Stimulated activated CD4-positive, alpha-beta T cell treated with anti-CD3 and anti-CD28 coated beads, Interleukin-1b, Interleukin-23, amount 100 ng/mL, for 24 hours (primary cell): ENCODE measurements around the gene TOP1.

Source experiments
- DNase-seq, 4 experiments: peaks; one replicate each; pipeline ENCODE4 v3.0.0-alpha.2; 2020; ENCODE audit warnings: low read depth in 4 of 4, low spot score in 1 of 4

Gene TOP1

GRCh38 chr20:41035207-41035606 is 6.6 kb downstream of the TOP1 start:
- no peak for DNase-seq

DNA sequence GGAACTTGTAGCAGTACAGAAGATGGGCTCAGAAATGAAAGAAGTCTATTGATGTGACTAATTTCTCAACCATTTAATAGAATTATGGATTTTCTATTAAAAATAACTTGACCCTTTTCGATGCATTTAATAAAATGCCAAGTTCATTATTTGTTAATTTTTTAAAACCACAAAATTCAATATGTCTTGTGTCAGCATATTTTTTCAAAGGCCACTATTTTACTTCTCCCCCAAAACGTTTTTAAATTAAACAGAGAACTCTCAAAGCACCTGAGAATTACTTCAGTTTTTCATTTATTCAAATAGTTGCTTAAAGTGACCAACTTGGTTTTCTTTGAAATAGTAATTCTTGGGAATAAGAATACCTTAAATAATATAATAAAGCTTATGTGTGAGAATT is 8.6 kb downstream of the TOP1 start:
- DNase-seq, result no peak

GRCh38 chr20:41038149-41038877 is 9.7 kb downstream of the TOP1 start:
- no peak for DNase-seq

DNA sequence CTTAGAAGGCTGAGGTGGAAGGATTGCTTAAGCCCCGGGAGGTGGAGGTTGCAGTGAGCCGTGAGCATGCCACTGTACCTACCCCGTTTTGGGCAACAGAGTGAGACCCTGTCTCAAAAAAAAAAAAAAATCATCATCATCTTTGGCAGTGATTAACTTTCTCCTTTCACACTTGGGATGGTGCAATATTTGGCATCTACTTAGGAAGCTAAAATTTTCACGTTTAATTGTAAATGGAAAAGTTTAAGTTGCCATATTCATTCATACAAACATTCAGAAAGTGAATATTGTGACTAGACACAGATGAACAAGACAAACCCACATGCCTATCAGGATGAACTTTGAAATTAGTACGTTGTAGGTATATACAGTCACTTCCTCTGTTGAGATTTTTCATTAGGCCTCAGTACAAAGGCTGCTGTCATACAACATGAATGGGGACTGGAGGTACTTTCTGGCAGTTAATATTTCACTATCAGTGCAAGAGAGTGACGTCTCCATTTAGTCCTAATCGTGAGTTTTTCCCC is 10.3 kb downstream of the TOP1 start:
- no peak for DNase-seq

- DNase-seq, result no peak
Observed at GRCh38 chr20:41040855-41041254, 12.2 kb downstream of the TOP1 start.

DNA sequence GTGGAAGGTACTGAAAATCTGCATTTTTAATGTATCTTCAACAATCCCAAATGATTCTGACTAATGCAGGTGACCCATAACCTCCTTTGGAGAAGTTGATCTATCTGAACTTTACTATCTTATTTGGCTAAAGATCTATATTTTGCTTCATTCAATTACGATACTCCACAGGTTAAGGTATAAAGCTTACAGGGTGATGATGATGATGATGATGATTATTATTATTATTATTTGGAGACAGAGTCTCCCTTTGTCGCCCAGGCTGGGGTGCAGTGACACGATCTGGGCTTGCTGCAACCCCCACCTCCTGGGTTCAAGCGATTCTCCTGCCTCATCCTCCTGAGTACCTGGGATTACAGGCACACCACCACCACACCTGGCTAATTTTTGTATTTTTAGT is 13.1 kb downstream of the TOP1 start:
- DNase-seq, result no peak

- no peak for DNase-seq
Observed at GRCh38 chr20:41044409-41045062, 15.9 kb downstream of the TOP1 start.

DNA sequence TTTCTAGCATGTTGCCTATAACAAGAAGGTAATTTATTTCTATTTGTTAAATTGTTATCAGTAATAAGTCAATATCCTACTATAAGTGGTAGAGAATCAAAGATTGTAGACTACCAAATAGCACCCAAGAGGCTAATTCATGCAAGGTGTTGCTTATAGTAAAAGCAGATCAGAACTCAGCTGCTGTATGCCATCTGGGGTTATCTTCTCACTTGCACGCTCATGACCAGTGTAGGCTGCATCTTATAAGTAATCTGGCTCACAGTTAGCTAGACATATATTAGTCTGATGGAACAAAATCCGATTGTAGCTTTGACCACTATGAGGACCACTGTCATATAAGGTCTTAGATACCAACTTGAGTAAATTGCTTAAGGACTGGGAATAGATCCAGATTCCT is 17.0 kb downstream of the TOP1 start:
- no peak for DNase-seq

DNA sequence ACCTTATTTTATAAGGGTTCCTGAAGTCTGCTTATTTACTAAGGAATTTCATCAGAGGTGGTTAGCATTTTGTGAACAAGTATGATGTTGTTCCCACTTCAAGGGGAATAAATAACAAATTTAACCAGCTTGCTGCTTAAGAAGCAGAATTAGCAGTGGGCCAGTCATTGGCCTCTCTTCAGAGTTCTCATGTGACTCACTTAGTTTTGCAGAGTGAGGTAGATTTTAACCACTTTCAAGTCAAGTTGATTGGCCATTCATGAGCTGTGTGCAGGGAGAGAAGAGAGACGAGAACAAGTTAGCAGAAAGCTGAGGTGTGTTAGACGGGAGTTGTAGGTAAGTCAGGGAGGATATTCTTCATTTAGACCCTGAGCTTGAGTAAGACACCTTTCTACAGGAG is 18.1 kb downstream of the TOP1 start:
- no peak for DNase-seq

DNA sequence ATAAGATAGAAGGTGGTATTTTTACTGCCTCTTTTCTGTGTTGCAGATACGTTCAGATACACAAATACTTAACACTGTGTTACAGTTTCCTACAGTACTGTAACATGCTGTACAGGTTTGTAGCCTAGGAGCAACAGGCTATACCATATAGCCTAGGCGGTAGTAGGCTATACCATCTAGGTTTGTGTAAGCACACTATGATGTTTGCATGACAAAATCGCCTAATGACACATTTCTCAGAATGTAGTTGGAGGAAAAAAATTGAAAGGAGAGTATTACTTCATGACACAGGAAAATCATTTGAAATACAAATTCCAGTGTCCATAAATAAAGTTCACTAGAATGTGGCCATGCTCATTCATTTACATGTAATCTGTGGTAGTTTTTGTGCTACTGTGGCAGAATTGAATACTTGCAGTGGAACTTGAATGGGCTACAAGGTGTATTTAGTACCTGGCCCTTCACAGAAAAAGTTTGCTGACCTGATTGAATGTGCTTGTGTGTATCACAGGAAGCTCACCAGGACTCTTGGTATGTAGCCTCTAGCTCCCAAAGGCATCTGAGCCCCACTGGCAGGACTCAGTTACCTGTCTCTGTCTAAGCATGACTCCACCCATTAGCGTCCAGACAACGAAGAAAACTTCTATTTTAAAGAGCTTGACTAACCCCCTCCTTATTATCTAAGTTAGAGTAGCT is 18.8 kb downstream of the TOP1 start:
- DNase-seq, result no peak

GRCh38 chr20:41047975-41048305 is 19.3 kb downstream of the TOP1 start:
- no peak for DNase-seq

DNA sequence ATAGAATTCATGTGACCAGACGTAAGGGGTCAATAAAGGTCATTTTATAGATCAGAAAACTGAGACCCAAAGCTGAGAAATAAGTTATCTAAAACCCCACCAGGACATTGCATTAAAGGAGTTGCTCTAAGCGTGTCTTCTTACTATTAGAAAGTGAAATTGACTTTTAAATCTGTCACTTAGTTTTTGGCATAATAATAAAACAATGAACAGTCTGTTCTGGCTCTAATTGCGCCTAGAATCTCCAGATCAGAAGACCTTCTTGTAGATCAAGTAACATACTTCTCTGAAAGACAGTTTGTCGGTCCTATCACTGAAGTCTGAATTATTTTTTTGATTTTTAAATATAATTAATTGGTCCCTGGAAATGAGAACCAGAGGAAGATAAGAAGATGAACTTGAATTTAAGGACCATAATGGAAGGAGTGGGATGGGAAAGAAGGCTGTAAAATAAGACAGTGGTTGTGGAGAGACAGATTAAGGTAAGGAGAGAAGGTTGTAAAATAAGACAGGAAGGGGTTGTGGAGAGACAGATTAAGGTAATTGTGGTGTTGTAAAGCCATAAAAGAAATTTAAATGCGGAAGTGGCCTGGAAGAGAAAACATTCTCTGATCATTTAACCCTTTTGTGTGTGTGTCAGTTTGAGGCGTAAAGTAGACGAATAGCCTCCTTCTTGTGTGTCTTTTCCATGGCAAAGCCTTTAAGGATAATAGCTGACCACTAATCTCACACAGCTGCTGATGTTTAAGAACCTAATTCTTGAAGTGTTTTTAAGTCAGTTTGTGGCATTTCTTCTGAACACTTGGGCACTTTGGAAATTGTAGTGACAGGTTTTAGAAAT is 20.1 kb downstream of the TOP1 start:
- no peak for DNase-seq

- no peak for DNase-seq
Observed at GRCh38 chr20:41049451-41049850, 20.8 kb downstream of the TOP1 start.

GRCh38 chr20:41050361-41051008 is 21.9 kb downstream of the TOP1 start:
- DNase-seq, result no peak

DNA sequence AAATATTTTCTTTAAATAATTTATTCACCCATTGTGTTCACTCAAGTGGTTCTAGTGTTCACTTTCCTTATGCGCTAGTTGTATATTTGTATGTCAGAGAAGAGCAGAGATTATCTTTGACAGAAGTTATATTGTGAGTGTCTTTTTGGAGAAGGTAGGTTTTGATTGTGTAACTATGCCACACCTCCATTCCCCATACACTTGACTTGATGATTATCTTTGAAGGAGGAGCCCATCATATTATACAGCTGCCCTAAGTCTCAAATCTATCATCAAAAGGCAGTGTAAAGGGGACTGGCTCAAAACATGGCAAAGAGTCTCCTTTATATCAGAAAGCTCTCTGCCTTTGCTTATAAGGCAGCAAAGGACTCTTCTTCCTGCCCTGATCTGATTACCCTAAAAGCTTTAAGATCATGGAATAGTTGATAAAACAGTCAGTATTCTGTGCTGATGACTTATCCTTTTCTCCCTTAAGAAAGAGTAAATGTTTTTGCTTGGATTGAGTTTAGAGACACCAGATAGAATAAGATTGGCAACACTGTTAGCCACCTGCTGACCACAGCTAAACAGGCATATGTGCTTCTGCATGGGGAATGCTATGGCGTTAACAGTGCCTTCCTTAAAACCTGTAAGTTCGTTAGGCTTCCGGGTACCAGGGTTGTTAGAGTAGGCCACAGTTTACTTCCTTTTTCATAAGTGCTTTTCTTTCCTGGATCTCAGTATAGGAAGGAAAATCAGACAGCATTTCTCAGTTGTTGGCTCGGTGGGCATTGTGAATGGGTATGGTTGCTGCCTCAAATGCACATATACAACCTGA is 22.6 kb downstream of the TOP1 start:
- DNase-seq, result no peak

DNA sequence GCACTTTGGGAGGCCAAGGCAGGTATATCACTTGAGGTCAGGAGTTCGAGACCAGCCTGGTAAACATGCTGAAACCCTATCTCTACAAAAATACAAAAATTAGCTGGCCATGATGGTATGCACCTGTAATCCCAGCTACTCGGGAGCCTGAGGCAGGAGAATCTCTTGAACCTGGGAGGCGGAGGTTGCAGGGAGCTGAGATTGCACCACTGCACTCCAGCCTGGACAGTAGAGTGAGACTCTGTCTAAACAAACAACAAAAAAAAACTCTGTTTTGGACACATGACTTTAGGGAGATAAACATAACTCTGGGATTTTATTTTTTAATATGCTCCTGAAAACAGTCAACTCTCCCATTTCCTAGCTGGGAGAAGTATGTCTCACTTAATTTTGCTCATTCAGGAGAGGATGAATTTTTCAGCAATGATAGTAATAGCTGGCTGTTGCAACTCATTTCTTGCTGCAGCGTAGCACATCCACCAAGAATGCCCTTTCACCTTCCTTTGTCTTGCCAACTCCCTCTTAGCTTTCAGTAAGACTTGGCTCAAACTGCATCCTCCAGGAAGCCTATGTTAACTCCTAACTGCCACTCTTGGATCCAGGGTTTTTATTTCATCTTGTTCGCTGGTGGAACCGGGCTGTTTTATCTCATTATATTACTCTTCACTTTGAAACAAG is 24.3 kb downstream of the TOP1 start:
- no peak for DNase-seq

DNA sequence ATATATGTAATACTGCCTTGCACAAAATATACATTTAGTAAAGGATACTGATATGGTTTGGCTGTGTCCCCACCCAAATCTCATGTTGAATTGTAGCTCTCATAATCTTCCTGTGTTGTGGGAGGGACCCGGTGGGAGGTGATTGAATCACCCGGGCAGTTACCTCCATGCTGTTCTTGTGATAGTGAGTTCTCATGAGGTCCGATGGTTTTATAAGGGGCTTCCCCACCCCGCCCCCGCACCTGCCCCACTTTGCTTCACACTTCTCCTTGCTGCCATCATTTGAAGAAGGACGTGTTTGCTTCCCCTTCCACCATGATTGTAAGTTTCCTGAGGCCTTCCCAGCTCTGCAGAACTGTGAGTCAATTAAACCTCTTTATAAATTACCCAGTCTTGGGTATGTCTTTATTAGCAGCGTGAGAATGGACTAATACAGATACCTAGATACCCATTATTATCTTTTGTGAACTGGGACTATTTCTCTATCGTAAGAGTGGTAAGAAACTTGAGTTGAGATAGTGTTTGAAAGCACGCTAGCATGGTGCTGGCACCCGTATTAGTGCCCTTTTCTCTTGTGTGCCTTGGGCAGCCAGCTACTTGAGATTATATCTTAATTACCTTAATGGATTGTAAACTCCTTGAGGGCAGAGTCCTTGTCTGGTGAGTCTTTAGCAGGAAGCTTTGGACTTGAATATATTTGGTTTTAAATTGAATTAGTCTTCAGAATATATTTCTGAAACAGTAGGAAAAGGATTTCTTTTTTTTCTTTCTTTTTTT is 25.6 kb downstream of the TOP1 start:
- no peak for DNase-seq

DNA sequence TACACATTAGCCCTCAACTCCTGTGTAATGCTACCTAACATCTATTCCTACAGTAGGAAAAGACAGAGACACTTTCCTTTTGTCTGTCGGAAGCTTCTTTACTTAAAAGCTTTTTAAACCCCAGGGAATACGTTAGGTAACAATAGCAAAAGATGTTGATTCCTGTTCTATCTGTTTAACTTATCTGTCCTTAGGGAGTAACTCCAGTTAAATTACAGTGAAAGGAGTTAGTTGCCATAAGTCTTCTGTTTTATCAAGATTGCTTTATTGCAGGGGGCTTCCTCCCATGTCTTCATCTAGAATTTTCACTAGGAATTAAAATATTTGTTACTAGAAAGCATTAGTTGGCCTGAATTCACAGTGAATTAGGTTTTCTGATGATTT is 26.2 kb downstream of the TOP1 start:
- no peak for DNase-seq

DNA sequence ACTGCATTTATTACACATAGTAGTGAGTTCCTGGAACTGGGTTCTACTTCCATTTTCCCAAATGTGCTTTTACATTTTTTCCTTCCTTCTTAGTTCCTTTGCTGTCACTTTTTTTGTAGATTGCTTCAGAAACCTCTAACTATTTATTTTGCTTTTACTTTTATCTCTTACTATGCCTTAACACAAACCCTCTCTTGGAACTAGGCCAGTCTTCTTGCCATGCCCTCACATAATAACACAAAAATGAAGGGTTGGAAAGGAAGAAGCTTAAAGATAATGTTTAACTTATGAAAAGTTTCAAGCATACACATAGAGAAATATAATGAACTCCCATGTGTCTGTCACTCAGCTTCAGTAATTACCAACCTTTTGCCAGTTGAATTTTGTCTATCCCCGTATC is 27.1 kb downstream of the TOP1 start:
- no peak for DNase-seq
